CD8-positive, alpha-beta memory T cell (primary cell): ENCODE measurements around the gene THAP9. TPM values are rescaled to one million over a fixed set of nuclear protein-coding genes. Genes with fewer than 3 reads are reported as not detected.

Source experiments
- CTCF ChIA-PET: fragments of 350-600 bp; sonication (Branson Sonifier 250); formaldehyde crosslinking; loops from one replicate; lab custom pipeline; 2021; ENCODE audit warnings: antibody characterized with exemption; lab: Charles Lee
- POLR2A ChIA-PET: fragments of 350-600 bp; sonication (Branson Sonifier 250); formaldehyde crosslinking; loops from one replicate; lab custom pipeline; 2021; ENCODE audit warnings: antibody characterized with exemption; lab: Charles Lee
- DNase-seq, 5 donors: peaks; one replicate each; pipeline versions ENCODE4 v3.0.0 to v3.0.0-alpha.2; 2020 to 2022; ENCODE audit warnings: mixed read lengths in 1 of 5
- H3K27ac ChIP-seq: one replicate; pipeline ENCODE4 v1.7.0; 2013; ENCODE audit warnings: low read depth, mild to moderate bottlenecking, low read length, moderate library complexity
- H3K27me3 ChIP-seq: 2 replicates; pipeline ENCODE4 v1.7.0; 2013; ENCODE audit warnings: low read length, mild to moderate bottlenecking; ENCODE audit not compliant: insufficient read depth, poor library complexity, severe bottlenecking
- H3K36me3 ChIP-seq: 2 replicates; pipeline ENCODE4 v1.7.0; 2013; ENCODE audit warnings: mild to moderate bottlenecking, low read length, moderate library complexity; ENCODE audit not compliant: insufficient read depth
- H3K4me1 ChIP-seq: 2 replicates; pipeline ENCODE4 v1.7.0; 2013; ENCODE audit warnings: mild to moderate bottlenecking, low read length, moderate library complexity; ENCODE audit not compliant: insufficient read depth
- H3K4me3 ChIP-seq: 2 replicates; pipeline ENCODE4 v1.7.0; 2013; ENCODE audit warnings: mild to moderate bottlenecking, low read length
- H3K9me3 ChIP-seq: 2 replicates; pipeline ENCODE4 v1.7.0; 2013; ENCODE audit warnings: mild to moderate bottlenecking, low read length
- H3K27ac Mint-ChIP-seq, 8 donors: one replicate each; pipeline ENCODE4 v1.8.0; 2020 to 2021; ENCODE audit warnings: mixed read lengths in 8 of 8, mild to moderate bottlenecking in 6 of 8, inconsistent platforms in 3 of 8, moderate library complexity in 3 of 8
- H3K27me3 Mint-ChIP-seq, 2 donors: one replicate each; pipeline ENCODE4 v1.8.0; 2020 to 2021; ENCODE audit warnings: mixed read lengths in 2 of 2, mild to moderate bottlenecking in 1 of 2, moderate library complexity in 1 of 2
- H3K36me3 Mint-ChIP-seq, 3 donors: one replicate each; pipeline ENCODE4 v1.8.0; 2020 to 2021; ENCODE audit warnings: mixed read lengths in 3 of 3, inconsistent platforms in 1 of 3, mild to moderate bottlenecking in 1 of 3
- H3K4me1 Mint-ChIP-seq, 3 donors: one replicate each; pipeline ENCODE4 v1.8.0; 2020 to 2021; ENCODE audit warnings: mixed read lengths in 3 of 3, inconsistent platforms in 1 of 3, mild to moderate bottlenecking in 1 of 3
- H3K4me3 Mint-ChIP-seq, 7 donors: one replicate each; pipeline ENCODE4 v1.8.0; 2020 to 2021; ENCODE audit warnings: mixed read lengths in 7 of 7, mild to moderate bottlenecking in 6 of 7, moderate library complexity in 4 of 7, inconsistent platforms in 2 of 7
- H3K9me3 Mint-ChIP-seq, 5 donors: one replicate each; pipeline ENCODE4 v1.8.0; 2020 to 2022; ENCODE audit warnings: mixed read lengths in 5 of 5, mild to moderate bottlenecking in 3 of 5, moderate library complexity in 2 of 5, inconsistent platforms in 1 of 5
- polyA plus RNA-seq: library from polyadenylated mRNA; unstranded; fragments of 300-500 nt; fragmentation: Illumina TruSeq; gene quantifications from one replicate; pipeline ENCODE4 v1.2.3, GENCODE V29; 2021
- total RNA-seq, 2 experiments: library from RNA; stranded (reverse); gene quantifications; one replicate each; pipeline ENCODE4 v1.2.3, GENCODE V29; 2021

THAP9 gene
- total and polyA plus RNA-seq, 3 experiments from 2014 or later = 1.6 to 2.3 (median 2.0) TPM

DNA sequence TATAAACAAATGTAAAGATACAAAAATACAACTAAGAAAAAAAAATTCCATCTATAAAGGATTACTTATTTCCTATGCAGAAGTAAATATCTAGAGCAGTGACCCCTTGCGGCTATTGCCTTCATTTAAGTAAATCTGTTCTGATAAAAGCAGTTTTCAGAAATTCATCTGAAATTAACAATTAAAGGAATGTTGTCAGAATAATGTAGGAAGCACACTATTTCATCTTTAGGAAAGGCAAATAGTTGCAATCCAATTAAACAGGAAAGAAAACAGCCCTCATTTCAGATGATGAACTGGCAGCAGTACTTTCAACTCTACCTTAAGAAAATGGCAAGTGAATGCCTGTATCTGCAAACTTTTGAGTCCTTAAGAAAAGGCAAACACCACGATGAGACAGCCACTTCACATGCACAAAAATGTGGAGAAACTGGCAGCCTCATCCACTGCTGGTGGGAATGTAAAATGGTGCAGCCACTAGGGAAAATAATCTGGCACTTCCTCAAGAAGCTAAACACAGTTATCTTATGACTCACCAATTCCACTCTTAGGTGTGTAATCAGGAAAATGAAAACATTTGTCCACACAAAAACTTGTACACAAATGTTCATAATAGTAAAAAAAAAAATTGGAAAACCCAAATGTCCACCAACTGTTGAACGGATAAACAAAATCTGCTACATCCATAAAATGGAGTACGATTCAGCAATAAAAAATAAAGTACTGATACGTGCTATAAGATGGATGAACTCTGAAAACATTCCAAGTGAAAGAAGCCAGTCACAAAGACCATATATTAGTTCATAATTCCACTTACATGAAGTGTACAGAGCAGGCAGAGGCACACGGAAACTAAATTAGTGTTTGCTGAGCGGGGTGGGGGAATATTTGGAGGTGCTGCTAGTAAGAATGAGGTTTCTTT is 2.0 kb upstream of the THAP9 start:
- ChIA-PET CTCF (interaction anchor here (1.4 to 2.9 kb wide), 2 partner anchors 46 to 112 kb away, joined by 6 to 10 read pairs; partner anchors contain the start of gene LIN54), POLR2A (no interaction called here)
- peak overlapping the region; percentile 98 for H3K27ac ChIP-seq
- H3K36me3 ChIP-seq = peaks cover 6% of the 10 kb centered on the region
- no peaks in the 10 kb centered on the region for H3K27me3 ChIP-seq
- Mint-ChIP-seq H3K27ac (peak overlapping the region in 2 of 8 donors; percentile 48 to 74), H3K36me3 (peaks cover 12 to 37% (median 14%) of the 10 kb centered on the region in 3 donors), H3K4me1 (peaks cover 8 to 25% (median 14%) of the 10 kb centered on the region in 3 donors), H3K4me3 (no peak overlapping the region), H3K9me3 (no peaks in the 10 kb centered on the region), H3K27me3 (no peaks in the 10 kb centered on the region)
- no peak for DNase-seq
- H3K4me3 ChIP-seq = peak overlapping the region; percentile 97
- H3K9me3 ChIP-seq = no peaks in the 10 kb centered on the region
- peaks cover 34% of the 10 kb centered on the region for H3K4me1 ChIP-seq

DNA sequence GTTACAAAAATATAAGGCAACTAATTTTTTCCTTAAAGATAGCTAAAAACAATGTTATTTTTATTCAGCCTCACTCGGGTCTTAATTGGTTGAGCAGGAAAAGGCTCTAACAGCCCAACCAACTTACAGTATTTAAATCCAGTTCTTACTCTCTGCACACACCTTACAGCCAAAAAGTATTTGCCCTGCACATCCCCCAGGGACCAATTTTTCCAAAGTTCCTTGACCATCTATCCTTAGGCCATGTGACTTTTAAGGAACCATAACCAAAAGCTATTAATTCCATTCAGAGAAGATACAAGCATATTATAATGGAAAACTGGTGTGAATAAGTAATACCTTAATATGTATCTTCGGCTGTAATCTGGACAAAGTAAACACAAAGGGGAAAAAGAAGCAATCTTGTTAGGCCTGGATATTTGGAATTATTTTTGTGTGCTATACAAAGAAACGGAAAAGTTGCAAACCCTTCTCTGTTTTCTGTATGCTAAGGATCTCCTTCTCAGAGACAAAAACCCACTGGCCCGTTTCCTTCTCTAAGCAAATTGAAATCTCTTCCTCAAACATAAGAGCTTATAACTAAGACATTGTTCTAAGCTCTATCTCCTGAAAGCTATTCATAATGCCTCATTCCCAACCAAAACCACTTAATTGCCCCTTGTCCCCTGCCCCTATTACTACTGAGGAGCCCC is 1.0 kb upstream of the THAP9 start:
- peaks cover 9 to 25% (median 10%) of the 10 kb centered on the region in 3 donors for H3K4me1 Mint-ChIP-seq
- Histone ChIP-seq H3K4me3 (peak overlapping the region; percentile 97), H3K4me1 (peaks cover 34% of the 10 kb centered on the region), H3K9me3 (no peaks in the 10 kb centered on the region), H3K27me3 (no peaks in the 10 kb centered on the region), H3K27ac (peak overlapping the region; percentile 98), H3K36me3 (peaks cover 6% of the 10 kb centered on the region)
- peaks cover 9 to 29% (median 11%) of the 10 kb centered on the region in 3 donors for H3K36me3 Mint-ChIP-seq
- no peaks in the 10 kb centered on the region for H3K27me3 Mint-ChIP-seq
- no peak overlapping the region for H3K4me3 Mint-ChIP-seq
- no peak for DNase-seq
- no peaks in the 10 kb centered on the region for H3K9me3 Mint-ChIP-seq
- ChIA-PET POLR2A (interaction anchor here (0.6 to 1.5 kb wide), 6 partner anchors 9 to 385 kb away, joined by 3 to 8 read pairs (median 4); partner anchors contain the start of genes COPS4, COQ2 and LIN54), CTCF (interaction anchor here (0.8 to 2.9 kb wide), 5 partner anchors 8 to 539 kb away, joined by 3 to 10 read pairs (median 3); partner anchors contain the start of gene LIN54)
- H3K27ac Mint-ChIP-seq = no peak overlapping the region

DNA sequence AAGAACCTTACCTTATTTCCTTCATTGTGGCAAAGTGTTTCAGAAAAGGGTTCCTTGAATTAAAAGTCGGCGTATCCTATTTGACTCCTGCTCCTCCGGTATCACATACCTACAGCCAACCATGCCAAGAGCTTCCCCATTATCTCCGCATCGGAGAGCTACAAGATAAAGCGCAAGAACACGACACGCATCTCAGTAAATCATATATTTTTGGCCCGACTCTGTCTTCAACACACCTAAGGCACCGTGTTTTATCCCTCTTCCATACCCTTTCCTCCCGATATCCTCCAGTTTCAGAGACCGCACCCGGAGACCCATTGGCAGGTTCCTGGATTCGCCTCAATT is 497 bp upstream of the THAP9 start:
- ChIA-PET POLR2A (interaction anchor here (0.8 to 1.5 kb wide), 6 partner anchors 9 to 471 kb away, joined by 3 to 8 read pairs (median 5); partner anchors contain the start of genes COPS4, COQ2 and LIN54), CTCF (interaction anchor here (0.8 to 2.9 kb wide), 5 partner anchors 8 to 540 kb away, joined by 3 to 10 read pairs (median 3); partner anchors contain the start of gene LIN54)
- no peaks in the 10 kb centered on the region for H3K9me3 ChIP-seq
- no peak overlapping the region for H3K4me3 Mint-ChIP-seq
- H3K36me3 ChIP-seq = peaks cover 6% of the 10 kb centered on the region
- DNase-seq = no peak
- peaks cover 34% of the 10 kb centered on the region for H3K4me1 ChIP-seq
- H3K27me3 Mint-ChIP-seq = no peaks in the 10 kb centered on the region
- H3K27ac ChIP-seq = peak overlapping the region; percentile 98
- no peaks in the 10 kb centered on the region for H3K27me3 ChIP-seq
- H3K4me1 Mint-ChIP-seq = peaks cover 12 to 26% (median 13%) of the 10 kb centered on the region in 3 donors
- H3K36me3 Mint-ChIP-seq = peaks cover 6 to 25% (median 7%) of the 10 kb centered on the region in 3 donors
- H3K27ac Mint-ChIP-seq = no peak overlapping the region
- H3K9me3 Mint-ChIP-seq = no peaks in the 10 kb centered on the region
- H3K4me3 ChIP-seq = peak overlapping the region; percentile 97

DNA sequence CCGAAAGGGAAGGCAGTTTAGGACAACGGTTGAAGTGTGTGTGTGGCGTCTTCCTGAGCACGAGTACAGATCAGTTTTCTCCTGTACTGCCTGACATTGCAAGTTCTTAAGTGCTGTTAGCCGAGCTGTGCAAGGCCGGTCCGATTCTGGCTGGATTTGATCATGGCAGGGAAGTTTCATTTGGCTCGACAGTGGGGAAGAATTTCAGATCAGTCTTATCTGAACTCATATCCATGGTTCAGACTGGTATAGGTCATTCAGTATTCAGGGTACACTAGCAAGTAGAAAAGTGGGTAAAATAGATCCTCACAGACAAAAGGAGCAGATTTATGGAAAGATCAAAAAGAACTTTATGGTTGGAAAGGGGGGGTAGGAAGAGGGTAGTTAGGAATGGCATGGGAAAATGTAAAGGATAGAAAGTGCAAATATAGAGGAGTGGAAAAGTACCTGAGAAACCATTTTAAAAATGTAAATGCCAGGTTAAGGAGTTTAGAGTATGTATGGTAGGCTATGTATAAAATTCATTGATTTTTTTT is 716 bp downstream of the THAP9 start:
- Histone ChIP-seq H3K27ac (peak overlapping the region; percentile 98), H3K36me3 (peaks cover 6% of the 10 kb centered on the region), H3K27me3 (no peaks in the 10 kb centered on the region), H3K9me3 (no peaks in the 10 kb centered on the region), H3K4me3 (peak overlapping the region; percentile 97), H3K4me1 (peaks cover 34% of the 10 kb centered on the region)
- Mint-ChIP-seq H3K9me3 (no peaks in the 10 kb centered on the region), H3K27ac (no peak overlapping the region), H3K4me1 (peaks cover 19 to 31% (median 23%) of the 10 kb centered on the region in 3 donors), H3K4me3 (no peak overlapping the region), H3K27me3 (peaks cover 0 to 2% of the 10 kb centered on the region in 2 donors), H3K36me3 (peaks cover 4 to 20% (median 6%) of the 10 kb centered on the region in 3 donors)
- DNase-seq = no peak
- ChIA-PET CTCF (interaction anchor here (1.3 to 2.9 kb wide), 4 partner anchors 9 to 134 kb away, joined by 3 to 10 read pairs (median 4); partner anchors contain the start of genes COPS4 and LIN54), POLR2A (interaction anchor here (0.6 to 1.5 kb wide), 4 partner anchors 30 to 472 kb away, joined by 3 to 6 read pairs (median 4); partner anchors contain the start of gene LIN54)

DNA sequence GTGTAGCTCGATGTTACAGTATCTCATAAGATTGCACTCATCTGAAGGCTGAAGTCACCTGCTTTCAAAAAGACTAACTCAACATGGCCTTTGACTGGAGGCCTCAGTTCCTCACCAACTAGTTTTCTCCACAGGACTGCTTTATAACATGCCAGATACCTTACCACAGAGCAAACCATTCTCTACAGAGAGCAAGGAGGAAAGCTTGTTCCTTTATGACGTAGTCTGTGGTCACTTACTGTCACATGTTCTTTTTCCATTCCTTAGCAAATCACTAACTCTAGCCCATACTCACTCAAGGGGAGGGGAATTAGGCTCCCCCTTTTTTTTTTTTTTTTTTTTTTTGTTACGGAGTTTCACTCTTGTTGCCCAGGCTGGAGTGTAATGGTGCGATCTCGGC is 3.2 kb downstream of the THAP9 start:
- Histone ChIP-seq H3K4me1 (peaks cover 19% of the 10 kb centered on the region), H3K27me3 (no peaks in the 10 kb centered on the region), H3K36me3 (no peaks in the 10 kb centered on the region), H3K4me3 (no peak overlapping the region), H3K9me3 (no peaks in the 10 kb centered on the region), H3K27ac (no peak overlapping the region)
- Mint-ChIP-seq H3K4me3 (no peak overlapping the region), H3K27me3 (peaks cover 0 to 2% of the 10 kb centered on the region in 2 donors), H3K27ac (peak overlapping the region in 1 of 8 donors; percentile 72), H3K36me3 (peaks cover 0 to 12% (median 2%) of the 10 kb centered on the region in 3 donors), H3K4me1 (peaks cover 13 to 21% (median 15%) of the 10 kb centered on the region in 3 donors), H3K9me3 (no peaks in the 10 kb centered on the region)
- CTCF ChIA-PET = no interaction called here
- DNase-seq = no peak
- POLR2A ChIA-PET = no interaction called here

DNA sequence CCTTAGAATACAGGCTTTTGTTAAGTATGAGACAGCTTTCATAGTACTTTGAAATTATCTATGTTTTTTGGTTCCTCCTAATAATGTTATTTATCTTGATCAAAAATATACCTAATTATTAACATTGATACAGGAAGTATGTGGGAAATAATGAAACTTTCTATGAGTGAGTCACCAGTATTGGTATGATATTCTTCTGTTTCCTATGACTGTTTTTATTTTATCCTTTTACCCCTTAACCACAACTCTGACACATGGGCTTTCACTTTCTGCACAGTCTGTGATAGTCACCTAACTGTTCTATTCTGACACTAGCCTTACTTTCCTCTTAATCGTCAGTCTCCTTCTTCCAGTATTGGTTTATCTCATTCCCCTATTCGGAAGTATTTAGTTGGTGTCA is 4.7 kb downstream of the THAP9 start:
- H3K27me3 ChIP-seq = no peaks in the 10 kb centered on the region
- H3K4me3 ChIP-seq = no peak overlapping the region
- no peaks in the 10 kb centered on the region for H3K36me3 ChIP-seq
- ChIA-PET POLR2A (no interaction called here), CTCF (interaction anchor here (0.6 to 0.8 kb wide), 2 partner anchors 130 to 495 kb away, joined by 3 to 4 read pairs; partner anchors contain the start of gene COPS4)
- H3K4me3 Mint-ChIP-seq = peak overlapping the region in 3 of 7 donors; percentile 3 to 35 (median 20)
- peaks cover 8% of the 10 kb centered on the region for H3K4me1 ChIP-seq
- peaks cover 0 to 2% of the 10 kb centered on the region in 2 donors for H3K27me3 Mint-ChIP-seq
- H3K27ac Mint-ChIP-seq = peak overlapping the region in 6 of 8 donors; percentile 17 to 67 (median 58)
- peak in 2 of 5 donors; percentile 33 to 52 for DNase-seq
- H3K36me3 Mint-ChIP-seq = peaks cover 0 to 11% (median 2%) of the 10 kb centered on the region in 3 donors
- H3K9me3 Mint-ChIP-seq = no peaks in the 10 kb centered on the region
- H3K4me1 Mint-ChIP-seq = peaks cover 13 to 21% (median 15%) of the 10 kb centered on the region in 3 donors
- H3K27ac ChIP-seq = no peak overlapping the region
- no peaks in the 10 kb centered on the region for H3K9me3 ChIP-seq

DNA sequence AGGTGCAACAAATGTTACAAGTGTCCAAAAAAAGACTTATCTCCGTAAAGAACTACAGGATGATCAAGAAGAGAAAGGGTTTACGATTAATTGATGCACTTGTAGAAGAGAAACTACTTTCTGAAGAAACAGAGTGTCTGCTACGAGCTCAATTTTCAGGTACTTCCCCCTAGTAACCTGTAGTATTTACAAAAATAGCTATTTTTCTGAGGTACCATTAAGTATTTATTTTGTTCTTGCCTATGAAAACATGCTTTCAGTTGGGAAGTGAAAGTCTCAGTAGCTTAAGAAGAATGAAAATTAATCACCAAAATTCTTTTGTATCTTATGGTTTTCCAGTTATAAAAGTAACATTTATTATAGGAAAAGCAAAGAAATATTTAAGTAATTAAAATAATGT is 5.9 kb downstream of the THAP9 start:
- Mint-ChIP-seq H3K27me3 (peaks cover 0 to 2% of the 10 kb centered on the region in 2 donors), H3K4me1 (peaks cover 13 to 21% (median 15%) of the 10 kb centered on the region in 3 donors), H3K36me3 (peaks cover 0 to 17% (median 5%) of the 10 kb centered on the region in 3 donors), H3K27ac (no peak overlapping the region), H3K9me3 (no peaks in the 10 kb centered on the region), H3K4me3 (no peak overlapping the region)
- peaks cover 5% of the 10 kb centered on the region for H3K4me1 ChIP-seq
- H3K4me3 ChIP-seq = no peak overlapping the region
- ChIA-PET CTCF (no interaction called here), POLR2A (interaction anchor here (0.5 kb wide), 1 partner anchor 48 kb away, joined by 4 read pairs; no protein-coding TSS in a partner anchor)
- H3K36me3 ChIP-seq = no peaks in the 10 kb centered on the region
- H3K27me3 ChIP-seq = no peaks in the 10 kb centered on the region
- no peaks in the 10 kb centered on the region for H3K9me3 ChIP-seq
- no peak overlapping the region for H3K27ac ChIP-seq
- no peak for DNase-seq
